DOHH2 (cell line): ENCODE data around the gene ESAM.

Experiments
- H3F3A ChIP-seq: fragments of 200-600 bp; sonication (generic), shearing (Covaris generic); 2 replicates; pipeline ENCODE4 v1.6.0; 2016; ENCODE audit warnings: antibody characterized with exemption, mild to moderate bottlenecking; ENCODE audit not compliant: control insufficient read depth, insufficient read depth
- H3K27ac ChIP-seq: fragments of 200-600 bp; sonication (generic); 2 replicates; pipeline ENCODE4 v1.5.1; 2014; ENCODE audit warnings: low read depth, mild to moderate bottlenecking, low read length, moderate library complexity
- H3K27me3 ChIP-seq: fragments of 200-600 bp; sonication (generic); 2 replicates; pipeline ENCODE4 v1.6.1; 2014; ENCODE audit warnings: mild to moderate bottlenecking, low read length, mixed read lengths; ENCODE audit not compliant: control insufficient read depth
- H3K36me3 ChIP-seq: fragments of 200-600 bp; sonication (generic); 2 replicates; pipeline ENCODE4 v1.6.1; 2014; ENCODE audit warnings: mild to moderate bottlenecking, low read length, moderate library complexity, mixed read lengths; ENCODE audit not compliant: control insufficient read depth
- H3K4me1 ChIP-seq: fragments of 200-600 bp; sonication (generic); 2 replicates; pipeline ENCODE4 v1.6.1; 2014; ENCODE audit warnings: mild to moderate bottlenecking, low read length, mixed read lengths; ENCODE audit not compliant: control insufficient read depth
- H3K4me2 ChIP-seq: fragments of 200-600 bp; sonication (generic); 2 replicates; pipeline ENCODE4 v1.6.0; 2014; ENCODE audit warnings: mild to moderate bottlenecking, low read length, moderate library complexity
- H3K4me3 ChIP-seq: fragments of 200-600 bp; sonication (generic); 2 replicates; pipeline ENCODE4 v1.5.1; 2014; ENCODE audit warnings: mild to moderate bottlenecking, low read length, mixed read lengths
- H3K79me2 ChIP-seq: fragments of 200-600 bp; sonication (generic); 2 replicates; pipeline ENCODE4 v1.6.1; 2014; ENCODE audit warnings: mild to moderate bottlenecking, low read length, mixed read lengths; ENCODE audit not compliant: control insufficient read depth
- H3K9me2 ChIP-seq: fragments of 200-600 bp; sonication (generic); replicated peaks from 2 replicates; pipeline ENCODE4 v1.6.1; 2014; ENCODE audit warnings: mild to moderate bottlenecking, low read length, mixed read lengths; ENCODE audit not compliant: control insufficient read depth
- H3K9me3 ChIP-seq: fragments of 200-600 bp; sonication (generic); 2 replicates; pipeline ENCODE4 v1.6.1; 2014; ENCODE audit warnings: antibody characterized with exemption, low read length, mixed read lengths; ENCODE audit not compliant: control insufficient read depth, insufficient read depth
- H4K20me1 ChIP-seq: fragments of 200-600 bp; sonication (generic); 2 replicates; pipeline ENCODE4 v1.6.0; 2014; ENCODE audit warnings: low read depth, mild to moderate bottlenecking, antibody characterized with exemption, low read length, moderate library complexity; ENCODE audit not compliant: control insufficient read depth, insufficient read depth
- EZH2phosphoT487 ChIP-seq: fragments of 200-600 bp; sonication (generic); IDR thresholded peaks from 2 replicates; pipeline ENCODE4 v1.6.1; 2017; ENCODE audit warnings: borderline replicate concordance, mild to moderate bottlenecking, antibody characterized with exemption, low read length, moderate library complexity, mixed read lengths
- TF ChIP-seq, protein P1 (sequence below): fragments of 200-600 bp; sonication (generic); IDR thresholded peaks from one replicate; pipeline ENCODE4 v1.5.1; 2014; ENCODE audit warnings: antibody characterized with exemption, mild to moderate bottlenecking, low read depth, low read length; ENCODE audit not compliant: poor library complexity, severe bottlenecking

Gene ESAM

DNA sequence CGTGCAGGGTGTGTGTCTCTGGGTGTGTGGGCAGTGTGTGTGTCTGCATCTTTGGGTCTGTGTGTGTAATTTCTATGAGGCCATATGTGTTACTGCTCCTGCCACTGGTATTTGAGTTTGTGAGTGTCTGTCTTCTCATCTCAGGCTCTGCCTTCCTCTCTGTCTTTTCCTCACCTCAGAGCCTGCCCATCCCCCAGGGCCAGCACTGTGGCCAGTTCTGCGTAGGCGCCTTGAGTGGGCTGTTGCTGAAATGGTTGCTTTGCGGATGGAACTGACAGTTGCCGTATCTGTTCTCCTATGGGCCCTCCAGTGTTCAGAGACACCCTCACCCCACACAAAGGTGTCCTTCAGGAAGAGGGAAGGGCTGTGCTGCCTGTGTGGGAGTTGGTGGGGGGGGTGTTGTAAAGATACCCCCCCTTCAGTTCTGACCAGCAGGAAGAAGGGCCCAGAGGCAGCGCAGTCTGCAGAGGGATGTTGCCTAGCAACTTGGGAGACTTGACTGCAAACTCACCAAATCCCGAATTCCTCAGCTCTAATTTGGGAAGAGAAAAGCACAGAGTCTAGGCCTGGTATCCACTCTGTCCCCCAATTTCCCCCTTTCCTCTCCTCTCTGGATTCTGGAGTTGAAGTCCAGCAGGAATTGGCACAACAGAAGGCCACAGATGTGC lies 24.3 kb downstream of the ESAM start:
- H3K36me3 ChIP-seq, result no peaks in the 10 kb centered on the region
- H3K4me2 ChIP-seq, result no peak overlapping the region
- no peaks in the 10 kb centered on the region for H3K9me2 ChIP-seq
- H3K4me3 ChIP-seq, result no peak overlapping the region
- H3K9me3 ChIP-seq, result no peaks in the 10 kb centered on the region
- H3F3A ChIP-seq, result no peaks in the 10 kb centered on the region
- no peak for TF ChIP-seq EZH2phosphoT487
- TF ChIP-seq, protein P1, sequence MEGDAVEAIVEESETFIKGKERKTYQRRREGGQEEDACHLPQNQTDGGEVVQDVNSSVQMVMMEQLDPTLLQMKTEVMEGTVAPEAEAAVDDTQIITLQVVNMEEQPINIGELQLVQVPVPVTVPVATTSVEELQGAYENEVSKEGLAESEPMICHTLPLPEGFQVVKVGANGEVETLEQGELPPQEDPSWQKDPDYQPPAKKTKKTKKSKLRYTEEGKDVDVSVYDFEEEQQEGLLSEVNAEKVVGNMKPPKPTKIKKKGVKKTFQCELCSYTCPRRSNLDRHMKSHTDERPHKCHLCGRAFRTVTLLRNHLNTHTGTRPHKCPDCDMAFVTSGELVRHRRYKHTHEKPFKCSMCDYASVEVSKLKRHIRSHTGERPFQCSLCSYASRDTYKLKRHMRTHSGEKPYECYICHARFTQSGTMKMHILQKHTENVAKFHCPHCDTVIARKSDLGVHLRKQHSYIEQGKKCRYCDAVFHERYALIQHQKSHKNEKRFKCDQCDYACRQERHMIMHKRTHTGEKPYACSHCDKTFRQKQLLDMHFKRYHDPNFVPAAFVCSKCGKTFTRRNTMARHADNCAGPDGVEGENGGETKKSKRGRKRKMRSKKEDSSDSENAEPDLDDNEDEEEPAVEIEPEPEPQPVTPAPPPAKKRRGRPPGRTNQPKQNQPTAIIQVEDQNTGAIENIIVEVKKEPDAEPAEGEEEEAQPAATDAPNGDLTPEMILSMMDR, result no peak
- no peak overlapping the region for H3K27ac ChIP-seq
- H3K27me3 ChIP-seq, result peaks cover 18% of the 10 kb centered on the region
- peaks cover 39% of the 10 kb centered on the region for H3K4me1 ChIP-seq
- peaks cover 18% of the 10 kb centered on the region for H3K79me2 ChIP-seq
- H4K20me1 ChIP-seq, result no peaks in the 10 kb centered on the region

DNA sequence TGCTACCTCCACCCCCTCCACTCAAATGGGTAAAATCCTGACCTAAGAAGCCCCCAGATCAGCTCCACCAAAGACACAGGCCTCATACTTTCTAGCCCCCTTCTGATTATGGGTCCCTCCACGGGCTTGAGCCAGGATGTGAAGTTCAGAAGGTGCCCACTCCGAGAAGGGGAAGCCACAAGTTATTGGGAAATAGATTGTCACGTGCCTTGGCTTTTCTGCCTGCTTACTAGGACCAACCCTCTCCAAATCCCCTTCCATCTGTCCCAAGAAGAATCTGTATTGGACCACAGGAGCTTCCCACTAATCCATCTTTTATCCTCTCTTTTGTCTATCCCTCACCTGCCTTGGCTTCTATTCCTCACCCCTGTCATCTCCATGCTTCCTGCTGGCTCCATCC lies 25.4 kb downstream of the ESAM start:
- no peak for TF ChIP-seq EZH2phosphoT487
- TF ChIP-seq, protein P1, result no peak
- peaks cover 18% of the 10 kb centered on the region for H3K27me3 ChIP-seq
- H3K79me2 ChIP-seq, result peaks cover 14% of the 10 kb centered on the region
- H4K20me1 ChIP-seq, result no peaks in the 10 kb centered on the region
- H3K4me2 ChIP-seq, result no peak overlapping the region
- H3K4me1 ChIP-seq, result peaks cover 28% of the 10 kb centered on the region
- no peaks in the 10 kb centered on the region for H3K36me3 ChIP-seq
- no peaks in the 10 kb centered on the region for H3K9me3 ChIP-seq
- H3K9me2 ChIP-seq, result no peaks in the 10 kb centered on the region
- no peak overlapping the region for H3K4me3 ChIP-seq
- H3F3A ChIP-seq, result no peaks in the 10 kb centered on the region
- H3K27ac ChIP-seq, result no peak overlapping the region

- Histone ChIP-seq H3K79me2 (no peaks in the 10 kb centered on the region), H3K9me2 (no peaks in the 10 kb centered on the region), H3K4me2 (no peak overlapping the region), H3K36me3 (no peaks in the 10 kb centered on the region), H3K4me3 (no peak overlapping the region), H3K27ac (no peak overlapping the region), H4K20me1 (no peaks in the 10 kb centered on the region), H3K9me3 (no peaks in the 10 kb centered on the region), H3K27me3 (peaks cover 3% of the 10 kb centered on the region; the same call in 1 of the 2 replicates), H3K4me1 (peaks cover 12% of the 10 kb centered on the region), H3F3A (no peaks in the 10 kb centered on the region)
- TF ChIP-seq, protein P1, result no peak
- no peak for TF ChIP-seq EZH2phosphoT487
These were observed 29.9 kb downstream of the ESAM start for GRCh38 chr11:124732230-124732629.
